G401 (cell line): ENCODE results near the gene HYAL2. TPM values are rescaled to one million over a fixed set of nuclear protein-coding genes. Genes with fewer than 3 reads are reported as not detected.
"Not testable (repeated sequence)": the region's sequence is repeated elsewhere in the genome, so short reads cannot be mapped to it uniquely, and the experiment has no call there.

ENCODE experiments used
- DNase-seq: peaks from one replicate; pipeline ENCODE4 v3.0.0-alpha.2; 2015; ENCODE audit warnings: low spot score
- in situ Hi-C: cut with HindIII; loops from 2 replicates; pipeline ENCODE4 v1.10.0; 2016; ENCODE audit warnings: low sequenced_read_pairs, mixed read lengths
- total RNA-seq: library from RNA; depleted of rRNA; stranded (reverse); fragments of >200 nt; shearing (Covaris generic); gene quantifications from 2 replicates; pipeline ENCODE4 v1.2.3, GENCODE V29; 2014

The HYAL2 gene
- total RNA-seq, 1 experiment from 2014 or later = 99.0 TPM

DNA sequence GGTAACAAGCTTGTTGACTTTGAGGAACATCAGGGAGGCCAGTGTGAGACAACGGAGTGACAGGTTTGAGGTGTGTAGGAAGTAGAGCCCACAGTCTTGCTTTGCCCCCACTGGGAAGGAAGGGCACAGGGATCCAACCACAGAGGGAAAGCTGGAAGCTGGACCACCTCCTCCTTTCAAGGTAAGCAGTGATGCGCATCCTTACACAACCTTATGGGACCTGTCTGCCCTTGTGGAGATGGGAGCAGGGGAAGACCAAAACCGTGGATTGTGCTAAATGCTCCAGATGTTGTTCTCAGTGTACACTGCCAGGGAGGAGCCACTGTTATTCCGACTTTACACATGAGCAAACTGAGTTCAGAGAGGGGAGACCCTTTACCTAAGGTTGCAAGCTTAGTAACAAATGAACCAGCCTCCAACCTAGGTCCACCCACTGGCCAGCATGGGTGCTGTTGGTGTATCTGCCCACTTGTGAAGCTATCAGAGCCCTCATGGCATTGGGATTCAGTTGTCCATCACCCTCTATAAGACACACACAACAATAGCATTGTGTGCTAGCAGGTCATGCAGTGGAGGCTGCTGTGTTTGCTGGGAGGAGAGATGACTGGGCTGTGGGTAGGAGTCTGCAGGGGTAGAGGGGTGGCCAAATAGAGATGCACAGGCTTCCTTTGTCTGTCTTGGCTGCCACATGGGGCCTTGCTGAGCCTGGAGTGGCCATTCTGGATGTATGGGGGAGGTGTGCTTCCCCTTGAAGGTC is 44.2 kb downstream of the HYAL2 start:
- in situ Hi-C loops = no loop called here
- DNase-seq = no peak

- no peak for DNase-seq
- in situ Hi-C loops = no loop called here
These were observed 45.8 kb downstream of the HYAL2 start for GRCh38 chr3:50276762-50277101.

GRCh38 chr3:50275996-50276761 is 46.4 kb downstream of the HYAL2 start:
- DNase-seq = no peak
- in situ Hi-C loops = no loop called here

GRCh38 chr3:50275141-50275995 is 47.2 kb downstream of the HYAL2 start:
- DNase-seq = no peak
- in situ Hi-C loops = no loop called here

GRCh38 chr3:50274371-50275104 is 48.0 kb downstream of the HYAL2 start:
- in situ Hi-C loops = no loop called here
- peak; percentile 50 for DNase-seq

GRCh38 chr3:50273689-50274065 is 48.9 kb downstream of the HYAL2 start:
- in situ Hi-C loops = no loop called here
- DNase-seq = no peak

GRCh38 chr3:50272911-50273688 is 49.4 kb downstream of the HYAL2 start:
- in situ Hi-C loops = no loop called here
- DNase-seq = peak; percentile 81

GRCh38 chr3:50272538-50272910 is 50.0 kb downstream of the HYAL2 start:
- DNase-seq, in situ Hi-C loops: not testable (repeated sequence)

DNA sequence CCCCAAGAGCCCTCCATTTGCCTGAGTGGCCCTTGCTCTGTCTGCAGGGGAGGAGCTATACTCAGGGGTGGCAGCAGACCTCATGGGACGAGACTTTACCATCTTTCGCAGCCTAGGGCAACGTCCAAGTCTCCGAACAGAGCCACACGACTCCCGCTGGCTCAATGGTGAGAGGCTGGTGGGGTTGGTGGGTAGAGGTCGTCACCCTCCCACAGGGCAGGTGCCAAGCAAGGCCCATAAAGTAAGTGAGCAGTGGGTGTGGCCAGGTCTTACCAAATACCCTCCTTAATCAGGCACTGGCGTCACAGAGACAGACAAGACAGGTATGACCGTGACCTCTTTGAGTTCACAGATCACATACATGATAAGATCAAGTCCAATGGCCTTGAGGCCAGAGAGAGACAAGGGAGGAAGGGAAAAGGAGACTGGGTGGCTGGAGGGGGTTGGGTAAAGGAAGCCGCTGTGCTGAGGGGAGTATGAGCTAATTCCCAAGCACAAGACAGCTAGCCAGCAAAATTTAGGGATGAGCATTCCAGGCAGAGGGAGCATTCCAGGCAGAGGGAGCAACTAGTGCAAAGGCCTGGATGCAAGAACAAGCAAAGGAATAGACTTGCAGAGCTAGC is 51.1 kb downstream of the HYAL2 start:
- in situ Hi-C loops = no loop called here
- no peak for DNase-seq

DNA sequence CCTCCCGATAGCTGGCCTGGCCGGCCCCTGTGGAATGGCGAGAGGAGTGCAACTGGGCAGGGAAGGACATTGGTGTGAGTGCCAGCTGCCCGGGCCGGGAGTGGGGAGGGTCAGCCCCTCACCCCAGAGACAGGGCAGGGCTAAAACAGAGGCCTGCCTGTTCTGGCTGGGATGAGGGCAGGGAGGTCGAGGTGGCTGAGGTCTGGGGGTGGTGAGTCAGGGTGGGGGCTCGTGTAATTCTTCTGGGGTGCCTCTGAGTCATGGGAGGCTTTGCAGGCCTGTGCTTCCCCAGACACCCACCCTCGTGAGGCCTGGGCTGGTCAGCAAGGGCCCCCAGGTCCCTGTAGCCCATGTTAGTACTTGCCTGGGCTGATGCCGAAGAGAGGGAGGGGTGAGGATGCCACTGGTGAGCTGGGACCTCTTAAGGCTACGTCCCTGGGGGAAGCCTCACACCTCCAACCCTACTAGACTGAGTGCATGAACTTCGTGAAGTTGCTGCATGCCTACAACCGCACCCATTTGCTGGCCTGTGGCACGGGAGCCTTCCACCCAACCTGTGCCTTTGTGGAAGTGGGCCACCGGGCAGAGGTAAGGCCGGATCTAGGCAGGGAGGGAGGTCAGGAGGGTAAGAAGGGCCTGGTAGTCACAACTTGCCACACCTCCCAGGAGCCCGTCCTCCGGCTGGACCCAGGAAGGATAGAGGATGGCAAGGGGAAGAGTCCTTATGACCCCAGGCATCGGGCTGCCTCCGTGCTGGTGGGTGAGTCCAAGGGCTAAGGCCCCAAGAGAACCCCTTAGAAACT is 51.9 kb downstream of the HYAL2 start:
- no peak for DNase-seq
- in situ Hi-C loops = no loop called here

GRCh38 chr3:50269977-50270413 is 52.5 kb downstream of the HYAL2 start:
- in situ Hi-C loops = loop anchor here (10.0 kb wide), 1 partner anchor 85 kb away; the partner anchor contains the start of genes CYB561D2, NPRL2 and TMEM115
- no peak for DNase-seq

DNA sequence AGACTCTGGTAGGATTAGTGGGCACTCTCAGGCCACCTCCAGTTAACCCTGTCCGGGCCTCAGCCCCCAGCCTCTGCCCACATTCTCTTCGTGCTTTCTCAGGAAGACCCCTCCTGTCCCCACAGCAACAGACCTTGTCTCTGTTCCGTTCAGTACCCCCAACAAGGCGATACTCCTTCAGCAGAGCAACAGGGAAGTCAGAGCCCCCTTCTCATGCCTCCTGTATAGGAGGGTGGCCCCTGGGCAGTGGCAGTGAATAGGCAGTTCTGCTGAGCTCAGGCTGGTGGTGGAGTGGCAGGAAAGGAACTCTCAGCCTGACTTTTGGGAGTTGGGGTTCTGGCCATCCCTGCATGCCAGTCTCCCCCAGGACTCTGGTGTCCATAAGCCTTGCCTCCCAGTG is 53.1 kb downstream of the HYAL2 start:
- in situ Hi-C loops = loop anchor here (10.0 kb wide), 1 partner anchor 85 kb away; the partner anchor contains the start of genes CYB561D2, NPRL2 and TMEM115
- DNase-seq = no peak

DNA sequence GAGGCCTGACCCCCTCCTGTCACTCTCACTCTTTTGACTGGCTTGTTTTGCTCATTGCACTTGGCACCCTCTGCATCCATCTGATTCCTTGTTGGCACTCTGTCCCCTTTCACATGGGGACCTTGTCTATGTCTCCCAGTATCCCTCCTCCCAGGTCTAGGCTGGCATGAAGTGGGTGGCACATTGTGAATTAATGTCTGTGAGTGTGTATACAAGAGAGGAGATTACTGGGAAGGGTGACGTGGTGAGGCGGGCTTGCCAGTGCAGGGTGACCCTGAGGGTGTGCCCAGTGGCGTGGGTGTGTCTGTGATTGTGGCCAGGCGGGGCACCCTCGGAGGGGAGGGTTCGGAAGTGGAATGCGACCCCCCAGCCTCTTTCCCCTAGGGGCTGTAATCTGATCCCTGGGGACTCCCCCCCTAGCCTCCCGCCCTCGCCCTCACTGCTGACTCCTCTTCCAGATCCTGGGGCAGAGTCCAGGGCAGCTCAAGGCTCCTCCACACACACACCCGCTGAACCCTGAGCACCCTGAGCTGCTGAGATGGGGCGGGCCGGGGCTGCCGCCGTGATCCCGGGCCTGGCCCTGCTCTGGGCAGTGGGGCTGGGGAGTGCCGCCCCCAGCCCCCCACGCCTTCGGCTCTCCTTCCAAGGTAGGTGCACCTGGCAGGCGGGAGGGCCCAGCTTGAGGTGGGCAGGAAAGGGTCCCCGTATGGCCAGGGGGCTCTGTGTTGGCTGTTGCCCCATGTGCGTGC is 53.7 kb downstream of the HYAL2 start, which contains the start of gene SEMA3B:
SEMA3B (plus strand) TSS at position 445 of the 749 bp plus-strand sequence; CDS start at position 539, 94 bp downstream.
- in situ Hi-C loops = loop anchor here (10.0 kb wide), 1 partner anchor 86 kb away; the partner anchor contains the start of genes CYB561D2, NPRL2 and TMEM115
- DNase-seq = no peak

DNA sequence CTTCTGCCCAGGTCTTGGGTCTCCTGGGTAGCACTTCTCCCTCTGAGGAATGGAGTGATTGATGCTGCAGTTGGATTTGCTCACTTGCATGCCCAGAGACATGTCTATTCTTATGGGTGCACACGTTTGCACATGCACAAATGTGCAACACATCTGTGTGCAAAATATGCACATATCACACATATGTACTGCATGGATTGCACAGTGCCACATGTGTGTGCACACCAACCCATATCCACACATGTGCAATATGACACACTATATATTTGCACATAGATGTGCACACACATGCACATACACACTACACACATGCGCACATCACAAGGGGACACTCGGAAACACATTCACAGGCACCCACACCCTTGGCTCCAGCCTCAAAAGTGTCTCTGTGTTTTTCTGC is 54.3 kb downstream of the HYAL2 start:
- no peak for DNase-seq
- in situ Hi-C loops = loop anchor here (10.0 kb wide), 1 partner anchor 87 kb away; the partner anchor contains the start of genes CYB561D2, NPRL2 and TMEM115
